ENCODE results near the gene APOA4.

DNA sequence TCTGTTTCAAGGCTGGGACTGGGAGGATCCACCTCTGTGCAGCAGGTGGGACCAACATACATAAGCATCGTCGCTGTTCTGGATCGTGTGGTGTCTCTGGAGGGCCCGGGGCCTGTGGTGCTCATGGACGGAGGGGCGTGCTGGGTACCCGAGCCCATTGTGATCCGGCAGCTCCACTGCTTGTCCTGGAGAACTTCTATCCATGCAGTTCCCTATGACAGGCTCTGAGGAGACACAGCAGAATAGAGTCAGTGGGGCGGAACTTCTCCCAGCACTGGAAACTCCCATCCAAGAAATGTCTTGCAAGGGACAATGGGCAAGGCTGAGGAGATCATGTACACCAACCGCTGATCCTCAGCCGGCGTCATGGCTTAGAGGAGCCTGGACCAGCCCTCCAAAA, 26.0 kb upstream of the APOA4 start:
- TF ChIP-seq POLR2A (IDR thresholded peaks at IDR 0.05; ENCODE audit: low read depth): no peak
- TF ChIP-seq, protein P1, sequence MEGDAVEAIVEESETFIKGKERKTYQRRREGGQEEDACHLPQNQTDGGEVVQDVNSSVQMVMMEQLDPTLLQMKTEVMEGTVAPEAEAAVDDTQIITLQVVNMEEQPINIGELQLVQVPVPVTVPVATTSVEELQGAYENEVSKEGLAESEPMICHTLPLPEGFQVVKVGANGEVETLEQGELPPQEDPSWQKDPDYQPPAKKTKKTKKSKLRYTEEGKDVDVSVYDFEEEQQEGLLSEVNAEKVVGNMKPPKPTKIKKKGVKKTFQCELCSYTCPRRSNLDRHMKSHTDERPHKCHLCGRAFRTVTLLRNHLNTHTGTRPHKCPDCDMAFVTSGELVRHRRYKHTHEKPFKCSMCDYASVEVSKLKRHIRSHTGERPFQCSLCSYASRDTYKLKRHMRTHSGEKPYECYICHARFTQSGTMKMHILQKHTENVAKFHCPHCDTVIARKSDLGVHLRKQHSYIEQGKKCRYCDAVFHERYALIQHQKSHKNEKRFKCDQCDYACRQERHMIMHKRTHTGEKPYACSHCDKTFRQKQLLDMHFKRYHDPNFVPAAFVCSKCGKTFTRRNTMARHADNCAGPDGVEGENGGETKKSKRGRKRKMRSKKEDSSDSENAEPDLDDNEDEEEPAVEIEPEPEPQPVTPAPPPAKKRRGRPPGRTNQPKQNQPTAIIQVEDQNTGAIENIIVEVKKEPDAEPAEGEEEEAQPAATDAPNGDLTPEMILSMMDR (IDR thresholded peaks at IDR 0.05): no peak
- no peak for TF ChIP-seq POLR2AphosphoS5 (IDR thresholded peaks at IDR 0.05)
